Spinal cord (tissue), 10 donors: ENCODE results near the gene HAGH. TPM values are rescaled to one million over a fixed set of nuclear protein-coding genes. Genes with fewer than 3 reads are reported as not detected.

Source experiments
- DNase-seq, 6 donors: peaks; one replicate each; pipeline versions ENCODE4 v3.0.0 to v3.0.0-alpha.2; 2013 to 2015; ENCODE audit warnings: low spot score in 6 of 6, low read depth in 4 of 6
- H3K27ac ChIP-seq: one replicate; pipeline ENCODE4 v1.5.1; 2013; ENCODE audit warnings: low read depth, low read length, control low read depth
- H3K27me3 ChIP-seq: one replicate; pipeline ENCODE4 v1.6.1; 2013; ENCODE audit warnings: low read length; ENCODE audit not compliant: control insufficient read depth, insufficient read depth
- H3K36me3 ChIP-seq: one replicate; pipeline ENCODE4 v1.6.1; 2013; ENCODE audit warnings: low read length; ENCODE audit not compliant: control insufficient read depth, insufficient read depth
- H3K4me1 ChIP-seq: one replicate; pipeline ENCODE4 v1.6.1; 2013; ENCODE audit warnings: low read length; ENCODE audit not compliant: control insufficient read depth, insufficient read depth
- H3K4me3 ChIP-seq: one replicate; pipeline ENCODE4 v1.5.1; 2013; ENCODE audit warnings: low read depth, low read length, control low read depth
- H3K9me3 ChIP-seq: one replicate; pipeline ENCODE4 v1.6.1; 2013; ENCODE audit warnings: low read length; ENCODE audit not compliant: control insufficient read depth, insufficient read depth
- WGBS: methylation state at CpG from one replicate; pipeline ENCODE4 v1.1.5; 2013; ENCODE audit warnings: missing lambda C conversion rate; ENCODE audit not compliant: insufficient coverage; 5-methylcytosine and 5-hydroxymethylcytosine counted together
- polyA plus RNA-seq, 2 donors: library from polyadenylated mRNA; unstranded; fragments of 120-200 nt; gene quantifications; one replicate each; pipeline ENCODE4 v1.2.1, GENCODE V29; 2013; ENCODE audit not compliant: insufficient read length in 2 of 2
- total RNA-seq, 2 donors: library from RNA; depleted of rRNA in 1 of 2; stranded (reverse); fragments of 120-200 nt in 1 of 2; fragments of >200 nt in 1 of 2; gene quantifications; one replicate each; pipeline versions ENCODE4 v1.2.3 to v1.2.4, GENCODE V29; 2013 to 2014
- donor health status: healthy.

Gene HAGH
- total and polyA plus RNA-seq, 4 donors: 68.6 to 99.3 (median 90.8) TPM

- no peak overlapping the region for H3K4me3 ChIP-seq
Observed at GRCh38 chr16:1834096-1834495, 7.5 kb upstream of the HAGH start.

GRCh38 chr16:1832838-1833454 lies 6.3 kb upstream of the HAGH start:
- Histone ChIP-seq H3K27me3 (no peaks in the 10 kb centered on the region), H3K4me3 (no peak overlapping the region), H3K4me1 (peaks cover 7% of the 10 kb centered on the region), H3K9me3 (no peaks in the 10 kb centered on the region), H3K27ac (no peak overlapping the region), H3K36me3 (peaks cover 11% of the 10 kb centered on the region)
- 77% methylated on average over 7 of the region's 9 CpGs for WGBS
- DNase-seq: no peak

More at GRCh38 chr16:1834096-1834495, 7.5 kb upstream of the HAGH start:
- Histone ChIP-seq H3K27me3 (no peaks in the 10 kb centered on the region), H3K9me3 (no peaks in the 10 kb centered on the region), H3K27ac (no peak overlapping the region), H3K36me3 (peaks cover 9% of the 10 kb centered on the region), H3K4me1 (peaks cover 3% of the 10 kb centered on the region)
- no CpG with 5 or more reads among the region's 5 CpGs for WGBS
- no peak for DNase-seq

GRCh38 chr16:1831186-1832075 lies 4.8 kb upstream of the HAGH start:
- DNase-seq: no peak
- no peaks in the 10 kb centered on the region for H3K27me3 ChIP-seq
- H3K4me3 ChIP-seq: no peak overlapping the region
- WGBS: 80% methylated on average over 11 of the region's 19 CpGs
- peaks cover 16% of the 10 kb centered on the region for H3K4me1 ChIP-seq
- no peaks in the 10 kb centered on the region for H3K9me3 ChIP-seq
- H3K36me3 ChIP-seq: peaks cover 11% of the 10 kb centered on the region
- no peak overlapping the region for H3K27ac ChIP-seq

- WGBS: 94% methylated on average over 2 of the region's 3 CpGs
- no peaks in the 10 kb centered on the region for H3K27me3 ChIP-seq
- DNase-seq: no peak
- H3K9me3 ChIP-seq: no peaks in the 10 kb centered on the region
- peaks cover 23% of the 10 kb centered on the region for H3K4me1 ChIP-seq
- no peak overlapping the region for H3K4me3 ChIP-seq
- H3K36me3 ChIP-seq: peaks cover 11% of the 10 kb centered on the region
- no peak overlapping the region for H3K27ac ChIP-seq
Observed at GRCh38 chr16:1830213-1830612, 3.6 kb upstream of the HAGH start.

- no peaks in the 10 kb centered on the region for H3K27me3 ChIP-seq
- 76% methylated on average over 5 of the region's 11 CpGs for WGBS
- peaks cover 20% of the 10 kb centered on the region for H3K36me3 ChIP-seq
- no peak overlapping the region for H3K4me3 ChIP-seq
- no peaks in the 10 kb centered on the region for H3K9me3 ChIP-seq
- no peak for DNase-seq
- no peak overlapping the region for H3K27ac ChIP-seq
- peaks cover 29% of the 10 kb centered on the region for H3K4me1 ChIP-seq
Observed at GRCh38 chr16:1828645-1829410, 2.2 kb upstream of the HAGH start.

- H3K27ac ChIP-seq: no peak overlapping the region
- WGBS: 1% methylated on average over 96 of the region's 96 CpGs
- H3K4me1 ChIP-seq: peaks cover 30% of the 10 kb centered on the region
- peaks cover 35% of the 10 kb centered on the region for H3K36me3 ChIP-seq
- peak overlapping the region; percentile 38 for H3K4me3 ChIP-seq
- DNase-seq: peak in 2 of 6 donors; percentile 11 to 33
- H3K9me3 ChIP-seq: no peaks in the 10 kb centered on the region
- no peaks in the 10 kb centered on the region for H3K27me3 ChIP-seq
Observed at GRCh38 chr16:1825864-1826690, 548 bp downstream of the HAGH start.

GRCh38 chr16:1825381-1825863 lies 1.2 kb downstream of the HAGH start:
- peaks cover 38% of the 10 kb centered on the region for H3K36me3 ChIP-seq
- no peaks in the 10 kb centered on the region for H3K9me3 ChIP-seq
- H3K27ac ChIP-seq: no peak overlapping the region
- H3K4me3 ChIP-seq: peak overlapping the region; percentile 38
- no peak for DNase-seq
- H3K4me1 ChIP-seq: peaks cover 30% of the 10 kb centered on the region
- no peaks in the 10 kb centered on the region for H3K27me3 ChIP-seq
- WGBS: 82% methylated on average over 14 of the region's 15 CpGs

GRCh38 chr16:1823821-1824220 lies 2.8 kb downstream of the HAGH start:
- 45% methylated on average over 8 of the region's 9 CpGs for WGBS
- Histone ChIP-seq H3K27ac (no peak overlapping the region), H3K4me3 (no peak overlapping the region), H3K9me3 (no peaks in the 10 kb centered on the region), H3K36me3 (peaks cover 52% of the 10 kb centered on the region), H3K4me1 (peaks cover 24% of the 10 kb centered on the region), H3K27me3 (no peaks in the 10 kb centered on the region)
- DNase-seq: peak in 1 of 6 donors; percentile 19

- H3K4me1 ChIP-seq: peaks cover 21% of the 10 kb centered on the region
- 94% methylated on average over 14 of the region's 16 CpGs for WGBS
- no peak for DNase-seq
- no peak overlapping the region for H3K4me3 ChIP-seq
- no peaks in the 10 kb centered on the region for H3K27me3 ChIP-seq
- no peak overlapping the region for H3K27ac ChIP-seq
- H3K9me3 ChIP-seq: no peaks in the 10 kb centered on the region
- peaks cover 62% of the 10 kb centered on the region for H3K36me3 ChIP-seq
Observed at GRCh38 chr16:1822801-1823200, 3.8 kb downstream of the HAGH start.
